ENCODE measurements around the gene CA14.

GRCh38 chr1:150273311-150273710, 15.7 kb downstream of the CA14 start:
- no peak for TF ChIP-seq CTCF (conservative IDR thresholded peaks at IDR 0.05; ENCODE audit: low read depth in 2 of 2)
- TF ChIP-seq POLR2AphosphoS5 (IDR thresholded peaks at IDR 0.05; ENCODE audit: low read depth): no peak
- no peak for TF ChIP-seq EZH2 (IDR thresholded peaks at IDR 0.05; ENCODE audit: low read depth, unreplicated experiment)
- TF ChIP-seq, protein P1, sequence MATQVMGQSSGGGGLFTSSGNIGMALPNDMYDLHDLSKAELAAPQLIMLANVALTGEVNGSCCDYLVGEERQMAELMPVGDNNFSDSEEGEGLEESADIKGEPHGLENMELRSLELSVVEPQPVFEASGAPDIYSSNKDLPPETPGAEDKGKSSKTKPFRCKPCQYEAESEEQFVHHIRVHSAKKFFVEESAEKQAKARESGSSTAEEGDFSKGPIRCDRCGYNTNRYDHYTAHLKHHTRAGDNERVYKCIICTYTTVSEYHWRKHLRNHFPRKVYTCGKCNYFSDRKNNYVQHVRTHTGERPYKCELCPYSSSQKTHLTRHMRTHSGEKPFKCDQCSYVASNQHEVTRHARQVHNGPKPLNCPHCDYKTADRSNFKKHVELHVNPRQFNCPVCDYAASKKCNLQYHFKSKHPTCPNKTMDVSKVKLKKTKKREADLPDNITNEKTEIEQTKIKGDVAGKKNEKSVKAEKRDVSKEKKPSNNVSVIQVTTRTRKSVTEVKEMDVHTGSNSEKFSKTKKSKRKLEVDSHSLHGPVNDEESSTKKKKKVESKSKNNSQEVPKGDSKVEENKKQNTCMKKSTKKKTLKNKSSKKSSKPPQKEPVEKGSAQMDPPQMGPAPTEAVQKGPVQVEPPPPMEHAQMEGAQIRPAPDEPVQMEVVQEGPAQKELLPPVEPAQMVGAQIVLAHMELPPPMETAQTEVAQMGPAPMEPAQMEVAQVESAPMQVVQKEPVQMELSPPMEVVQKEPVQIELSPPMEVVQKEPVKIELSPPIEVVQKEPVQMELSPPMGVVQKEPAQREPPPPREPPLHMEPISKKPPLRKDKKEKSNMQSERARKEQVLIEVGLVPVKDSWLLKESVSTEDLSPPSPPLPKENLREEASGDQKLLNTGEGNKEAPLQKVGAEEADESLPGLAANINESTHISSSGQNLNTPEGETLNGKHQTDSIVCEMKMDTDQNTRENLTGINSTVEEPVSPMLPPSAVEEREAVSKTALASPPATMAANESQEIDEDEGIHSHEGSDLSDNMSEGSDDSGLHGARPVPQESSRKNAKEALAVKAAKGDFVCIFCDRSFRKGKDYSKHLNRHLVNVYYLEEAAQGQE (IDR thresholded peaks at IDR 0.05; ENCODE audit: unreplicated experiment): no peak
- TF ChIP-seq EZH2phosphoT487 (IDR thresholded peaks at IDR 0.05; ENCODE audit: unreplicated experiment): no peak
- TF ChIP-seq JUNB (IDR thresholded peaks at IDR 0.05; ENCODE audit: unreplicated experiment): no peak
- no peak for TF ChIP-seq ZNF331 (CRISPR knock-in tag; IDR thresholded peaks at IDR 0.05; ENCODE audit: low read depth)
- no peak for TF ChIP-seq CREB1 (CRISPR knock-in tag; IDR thresholded peaks at IDR 0.05; ENCODE audit: low read depth)
- TF ChIP-seq, protein P2, sequence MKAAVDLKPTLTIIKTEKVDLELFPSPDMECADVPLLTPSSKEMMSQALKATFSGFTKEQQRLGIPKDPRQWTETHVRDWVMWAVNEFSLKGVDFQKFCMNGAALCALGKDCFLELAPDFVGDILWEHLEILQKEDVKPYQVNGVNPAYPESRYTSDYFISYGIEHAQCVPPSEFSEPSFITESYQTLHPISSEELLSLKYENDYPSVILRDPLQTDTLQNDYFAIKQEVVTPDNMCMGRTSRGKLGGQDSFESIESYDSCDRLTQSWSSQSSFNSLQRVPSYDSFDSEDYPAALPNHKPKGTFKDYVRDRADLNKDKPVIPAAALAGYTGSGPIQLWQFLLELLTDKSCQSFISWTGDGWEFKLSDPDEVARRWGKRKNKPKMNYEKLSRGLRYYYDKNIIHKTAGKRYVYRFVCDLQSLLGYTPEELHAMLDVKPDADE (IDR thresholded peaks at IDR 0.05): no peak
- no peak for TF ChIP-seq STAT1 (IDR thresholded peaks at IDR 0.05; ENCODE audit: unreplicated experiment)
- no peak for TF ChIP-seq ZNF114 (CRISPR knock-in tag; IDR thresholded peaks at IDR 0.05)
